ENCODE measurements around the gene IRAK1. TPM values are rescaled to one million over a fixed set of nuclear protein-coding genes. Genes with fewer than 3 reads are reported as not detected.

The IRAK1 gene
- total and polyA plus RNA-seq, 2 of the 13 experiments (the other 11 are each of a cell fraction or from before 2014, with no cell fraction given), result 57.7 to 77.3 TPM

DNA sequence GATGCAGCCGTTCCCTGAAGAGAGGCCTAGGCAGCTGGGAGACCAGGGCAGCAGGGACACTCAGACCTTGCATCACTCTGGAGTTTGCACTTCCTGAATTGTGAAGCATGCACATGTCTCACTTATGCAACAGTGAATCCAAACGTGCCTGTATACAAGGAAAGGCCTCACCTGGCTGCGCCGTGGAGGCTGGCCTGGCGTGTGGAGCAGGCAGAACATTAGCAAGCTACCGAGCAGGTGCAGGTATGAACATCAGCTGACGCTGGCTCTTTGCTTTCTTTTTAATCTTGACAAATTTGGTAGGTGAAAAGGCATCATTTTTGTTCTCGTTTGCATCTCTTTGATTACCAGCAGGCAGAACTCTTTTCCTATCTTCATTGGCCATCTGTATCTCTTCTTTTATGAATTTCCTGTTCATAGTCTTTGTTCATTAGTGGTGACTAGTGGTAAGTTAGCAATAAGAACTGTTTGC, 37.1 kb upstream of the IRAK1 start (continued):
- TF ChIP-seq MED1 (CRISPR knock-in tag; IDR thresholded peaks at IDR 0.05) (peak; percentile 94), KDM6A (CRISPR knock-in tag; IDR thresholded peaks at IDR 0.05; ENCODE audit: low read depth) (no peak), FLYWCH1 (CRISPR knock-in tag; IDR thresholded peaks at IDR 0.05) (no peak), HOXA3 (CRISPR knock-in tag; IDR thresholded peaks at IDR 0.05) (peak; percentile 81; the same call in 1 of the 2 replicates), MXD4 (CRISPR knock-in tag; IDR thresholded peaks at IDR 0.05) (peak; percentile 73; the same call in 1 of the 2 replicates), ZNF607 (CRISPR knock-in tag; IDR thresholded peaks at IDR 0.05; ENCODE audit: borderline replicate concordance) (peak; percentile 55; the same call in 1 of the 2 replicates), SYNCRIP (IDR thresholded peaks at IDR 0.05; ENCODE audit: insufficient read depth, low read depth, low read length) (no peak), SRSF1 (optimal IDR thresholded peaks at IDR 0.05; ENCODE audit: low read depth, low read length) (no peak), DMAP1 (CRISPR knock-in tag; IDR thresholded peaks at IDR 0.05) (peak; percentile 97), FOSL2 (CRISPR knock-in tag; IDR thresholded peaks at IDR 0.05) (peak; percentile 87), ZNF569 (CRISPR knock-in tag; IDR thresholded peaks at IDR 0.05; ENCODE audit: borderline replicate concordance) (no peak), ZNF382 (CRISPR knock-in tag; IDR thresholded peaks at IDR 0.05; ENCODE audit: borderline replicate concordance) (no peak), REPIN1 (CRISPR knock-in tag; IDR thresholded peaks at IDR 0.05; ENCODE audit: borderline replicate concordance, low read depth) (peak; percentile 75)
- TF ChIP-seq, protein P1, sequence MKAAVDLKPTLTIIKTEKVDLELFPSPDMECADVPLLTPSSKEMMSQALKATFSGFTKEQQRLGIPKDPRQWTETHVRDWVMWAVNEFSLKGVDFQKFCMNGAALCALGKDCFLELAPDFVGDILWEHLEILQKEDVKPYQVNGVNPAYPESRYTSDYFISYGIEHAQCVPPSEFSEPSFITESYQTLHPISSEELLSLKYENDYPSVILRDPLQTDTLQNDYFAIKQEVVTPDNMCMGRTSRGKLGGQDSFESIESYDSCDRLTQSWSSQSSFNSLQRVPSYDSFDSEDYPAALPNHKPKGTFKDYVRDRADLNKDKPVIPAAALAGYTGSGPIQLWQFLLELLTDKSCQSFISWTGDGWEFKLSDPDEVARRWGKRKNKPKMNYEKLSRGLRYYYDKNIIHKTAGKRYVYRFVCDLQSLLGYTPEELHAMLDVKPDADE (CRISPR knock-in tag; IDR thresholded peaks at IDR 0.05), result no peak
- TF ChIP-seq, protein P2, sequence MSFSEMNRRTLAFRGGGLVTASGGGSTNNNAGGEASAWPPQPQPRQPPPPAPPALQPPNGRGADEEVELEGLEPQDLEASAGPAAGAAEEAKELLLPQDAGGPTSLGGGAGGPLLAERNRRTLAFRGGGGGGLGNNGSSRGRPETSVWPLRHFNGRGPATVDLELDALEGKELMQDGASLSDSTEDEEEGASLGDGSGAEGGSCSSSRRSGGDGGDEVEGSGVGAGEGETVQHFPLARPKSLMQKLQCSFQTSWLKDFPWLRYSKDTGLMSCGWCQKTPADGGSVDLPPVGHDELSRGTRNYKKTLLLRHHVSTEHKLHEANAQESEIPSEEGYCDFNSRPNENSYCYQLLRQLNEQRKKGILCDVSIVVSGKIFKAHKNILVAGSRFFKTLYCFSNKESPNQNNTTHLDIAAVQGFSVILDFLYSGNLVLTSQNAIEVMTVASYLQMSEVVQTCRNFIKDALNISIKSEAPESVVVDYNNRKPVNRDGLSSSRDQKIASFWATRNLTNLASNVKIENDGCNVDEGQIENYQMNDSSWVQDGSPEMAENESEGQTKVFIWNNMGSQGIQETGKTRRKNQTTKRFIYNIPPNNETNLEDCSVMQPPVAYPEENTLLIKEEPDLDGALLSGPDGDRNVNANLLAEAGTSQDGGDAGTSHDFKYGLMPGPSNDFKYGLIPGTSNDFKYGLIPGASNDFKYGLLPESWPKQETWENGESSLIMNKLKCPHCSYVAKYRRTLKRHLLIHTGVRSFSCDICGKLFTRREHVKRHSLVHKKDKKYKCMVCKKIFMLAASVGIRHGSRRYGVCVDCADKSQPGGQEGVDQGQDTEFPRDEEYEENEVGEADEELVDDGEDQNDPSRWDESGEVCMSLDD (CRISPR knock-in tag; IDR thresholded peaks at IDR 0.05; ENCODE audit: borderline replicate concordance), result no peak
- TF ChIP-seq, protein P3, sequence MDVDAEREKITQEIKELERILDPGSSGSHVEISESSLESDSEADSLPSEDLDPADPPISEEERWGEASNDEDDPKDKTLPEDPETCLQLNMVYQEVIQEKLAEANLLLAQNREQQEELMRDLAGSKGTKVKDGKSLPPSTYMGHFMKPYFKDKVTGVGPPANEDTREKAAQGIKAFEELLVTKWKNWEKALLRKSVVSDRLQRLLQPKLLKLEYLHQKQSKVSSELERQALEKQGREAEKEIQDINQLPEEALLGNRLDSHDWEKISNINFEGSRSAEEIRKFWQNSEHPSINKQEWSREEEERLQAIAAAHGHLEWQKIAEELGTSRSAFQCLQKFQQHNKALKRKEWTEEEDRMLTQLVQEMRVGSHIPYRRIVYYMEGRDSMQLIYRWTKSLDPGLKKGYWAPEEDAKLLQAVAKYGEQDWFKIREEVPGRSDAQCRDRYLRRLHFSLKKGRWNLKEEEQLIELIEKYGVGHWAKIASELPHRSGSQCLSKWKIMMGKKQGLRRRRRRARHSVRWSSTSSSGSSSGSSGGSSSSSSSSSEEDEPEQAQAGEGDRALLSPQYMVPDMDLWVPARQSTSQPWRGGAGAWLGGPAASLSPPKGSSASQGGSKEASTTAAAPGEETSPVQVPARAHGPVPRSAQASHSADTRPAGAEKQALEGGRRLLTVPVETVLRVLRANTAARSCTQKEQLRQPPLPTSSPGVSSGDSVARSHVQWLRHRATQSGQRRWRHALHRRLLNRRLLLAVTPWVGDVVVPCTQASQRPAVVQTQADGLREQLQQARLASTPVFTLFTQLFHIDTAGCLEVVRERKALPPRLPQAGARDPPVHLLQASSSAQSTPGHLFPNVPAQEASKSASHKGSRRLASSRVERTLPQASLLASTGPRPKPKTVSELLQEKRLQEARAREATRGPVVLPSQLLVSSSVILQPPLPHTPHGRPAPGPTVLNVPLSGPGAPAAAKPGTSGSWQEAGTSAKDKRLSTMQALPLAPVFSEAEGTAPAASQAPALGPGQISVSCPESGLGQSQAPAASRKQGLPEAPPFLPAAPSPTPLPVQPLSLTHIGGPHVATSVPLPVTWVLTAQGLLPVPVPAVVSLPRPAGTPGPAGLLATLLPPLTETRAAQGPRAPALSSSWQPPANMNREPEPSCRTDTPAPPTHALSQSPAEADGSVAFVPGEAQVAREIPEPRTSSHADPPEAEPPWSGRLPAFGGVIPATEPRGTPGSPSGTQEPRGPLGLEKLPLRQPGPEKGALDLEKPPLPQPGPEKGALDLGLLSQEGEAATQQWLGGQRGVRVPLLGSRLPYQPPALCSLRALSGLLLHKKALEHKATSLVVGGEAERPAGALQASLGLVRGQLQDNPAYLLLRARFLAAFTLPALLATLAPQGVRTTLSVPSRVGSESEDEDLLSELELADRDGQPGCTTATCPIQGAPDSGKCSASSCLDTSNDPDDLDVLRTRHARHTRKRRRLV (CRISPR knock-in tag; IDR thresholded peaks at IDR 0.05), result no peak
- TF ChIP-seq, protein P4, sequence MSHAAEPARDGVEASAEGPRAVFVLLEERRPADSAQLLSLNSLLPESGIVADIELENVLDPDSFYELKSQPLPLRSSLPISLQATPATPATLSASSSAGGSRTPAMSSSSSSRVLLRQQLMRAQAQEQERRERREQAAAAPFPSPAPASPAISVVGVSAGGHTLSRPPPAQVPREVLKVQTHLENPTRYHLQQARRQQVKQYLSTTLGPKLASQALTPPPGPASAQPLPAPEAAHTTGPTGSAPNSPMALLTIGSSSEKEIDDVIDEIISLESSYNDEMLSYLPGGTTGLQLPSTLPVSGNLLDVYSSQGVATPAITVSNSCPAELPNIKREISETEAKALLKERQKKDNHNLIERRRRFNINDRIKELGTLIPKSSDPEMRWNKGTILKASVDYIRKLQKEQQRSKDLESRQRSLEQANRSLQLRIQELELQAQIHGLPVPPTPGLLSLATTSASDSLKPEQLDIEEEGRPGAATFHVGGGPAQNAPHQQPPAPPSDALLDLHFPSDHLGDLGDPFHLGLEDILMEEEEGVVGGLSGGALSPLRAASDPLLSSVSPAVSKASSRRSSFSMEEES (CRISPR knock-in tag; IDR thresholded peaks at IDR 0.05), result peak; percentile 90
- TF ChIP-seq, protein P5, sequence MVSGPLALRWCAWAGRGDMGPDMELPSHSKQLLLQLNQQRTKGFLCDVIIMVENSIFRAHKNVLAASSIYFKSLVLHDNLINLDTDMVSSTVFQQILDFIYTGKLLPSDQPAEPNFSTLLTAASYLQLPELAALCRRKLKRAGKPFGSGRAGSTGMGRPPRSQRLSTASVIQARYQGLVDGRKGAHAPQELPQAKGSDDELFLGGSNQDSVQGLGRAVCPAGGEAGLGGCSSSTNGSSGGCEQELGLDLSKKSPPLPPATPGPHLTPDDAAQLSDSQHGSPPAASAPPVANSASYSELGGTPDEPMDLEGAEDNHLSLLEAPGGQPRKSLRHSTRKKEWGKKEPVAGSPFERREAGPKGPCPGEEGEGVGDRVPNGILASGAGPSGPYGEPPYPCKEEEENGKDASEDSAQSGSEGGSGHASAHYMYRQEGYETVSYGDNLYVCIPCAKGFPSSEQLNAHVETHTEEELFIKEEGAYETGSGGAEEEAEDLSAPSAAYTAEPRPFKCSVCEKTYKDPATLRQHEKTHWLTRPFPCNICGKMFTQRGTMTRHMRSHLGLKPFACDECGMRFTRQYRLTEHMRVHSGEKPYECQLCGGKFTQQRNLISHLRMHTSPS (CRISPR knock-in tag; IDR thresholded peaks at IDR 0.05; ENCODE audit: low read depth), result no peak

Measured in HepG2 (cell line).